Activated B cell treated with CpG ODN at 0.5 μM for 24 hours (primary cell): Measurements from ENCODE around the gene SMAP1. TPM values are rescaled to one million over a fixed set of nuclear protein-coding genes. Genes with fewer than 3 reads are reported as not detected.

Experiments
- ATAC-seq: fragments of 200-7000 bp; cut with Tn5 transposase; one replicate; pipeline ENCODE4 v1.10.0; 2021; ENCODE audit warnings: low read depth, mild to moderate bottlenecking, moderate library complexity
- CTCF ChIA-PET: fragments of 350-600 bp; sonication (Branson Sonifier 250); formaldehyde crosslinking; loops from one replicate; lab custom pipeline; 2021; ENCODE audit warnings: antibody characterized with exemption; lab: Charles Lee
- POLR2A ChIA-PET: fragments of 350-600 bp; sonication (Branson Sonifier 250); formaldehyde crosslinking; loops from one replicate; lab custom pipeline; 2021; ENCODE audit warnings: antibody characterized with exemption; lab: Charles Lee
- DNase-seq: peaks from one replicate; pipeline ENCODE4 v3.0.0; 2022
- H3K27ac Mint-ChIP-seq: one replicate; pipeline ENCODE4 v1.8.0; 2020; ENCODE audit warnings: mixed read lengths
- H3K27me3 Mint-ChIP-seq: one replicate; pipeline ENCODE4 v1.8.0; 2021; ENCODE audit warnings: mixed read lengths
- H3K36me3 Mint-ChIP-seq: one replicate; pipeline ENCODE4 v1.8.0; 2021; ENCODE audit warnings: low read depth, mixed read lengths
- H3K4me1 Mint-ChIP-seq: one replicate; pipeline ENCODE4 v1.8.0; 2021; ENCODE audit warnings: mixed read lengths
- H3K4me3 Mint-ChIP-seq: one replicate; pipeline ENCODE4 v1.8.0; 2020; ENCODE audit warnings: mild to moderate bottlenecking, mixed read lengths
- H3K9me3 Mint-ChIP-seq: one replicate; pipeline ENCODE4 v1.8.0; 2020; ENCODE audit warnings: mixed read lengths
- CTCF ChIP-seq: fragments of 200-600 bp; IDR thresholded peaks from one replicate; pipeline ENCODE4 v1.8.0; 2022; ENCODE audit warnings: antibody characterized with exemption, mild to moderate bottlenecking
- intact Hi-C: fragments of 100-400 bp; cut with micrococcal nuclease; formaldehyde crosslinking; loops from one replicate; pipeline ENCODE4 v1.15.1; 2024
- total RNA-seq: library from RNA; stranded (reverse); gene quantifications from 2 replicates; pipeline ENCODE4 v1.2.3, GENCODE V29; 2022

The SMAP1 gene
- total RNA-seq, 1 donor from 2014 or later = 21.6 TPM

GRCh38 chr6:70886661-70887060, 219.0 kb downstream of the SMAP1 start:
- ChIA-PET CTCF (interaction anchor here (0.9 to 5.1 kb wide), 4 partner anchors 27 to 205 kb away, joined by 3 to 144 read pairs (median 20); no protein-coding TSS in a partner anchor), POLR2A (no interaction called here)
- Mint-ChIP-seq H3K4me3 (no peak overlapping the region), H3K36me3 (no peaks in the 10 kb centered on the region), H3K9me3 (no peaks in the 10 kb centered on the region), H3K27me3 (peaks cover 4% of the 10 kb centered on the region), H3K4me1 (no peaks in the 10 kb centered on the region), H3K27ac (no peak overlapping the region)
- ATAC-seq (no peak), DNase-seq (no peak)
- TF ChIP-seq CTCF = no peak
- intact Hi-C loops = no loop called here

GRCh38 chr6:70889270-70889669, 221.6 kb downstream of the SMAP1 start:
- H3K4me3 Mint-ChIP-seq = no peak overlapping the region

GRCh38 chr6:70894001-70894400, 226.3 kb downstream of the SMAP1 start:
- ChIA-PET CTCF (interaction anchor here (1.9 kb wide), 1 partner anchor 10 kb away, joined by 8 read pairs; no protein-coding TSS in a partner anchor), POLR2A (no interaction called here)
- intact Hi-C loops = no loop called here
- Mint-ChIP-seq H3K4me3 (no peak overlapping the region), H3K36me3 (no peaks in the 10 kb centered on the region), H3K9me3 (no peaks in the 10 kb centered on the region), H3K27ac (no peak overlapping the region), H3K4me1 (no peaks in the 10 kb centered on the region), H3K27me3 (peaks cover 2% of the 10 kb centered on the region)
- no peak for TF ChIP-seq CTCF
- DNase-seq = no peak
- ATAC-seq = no peak

More at GRCh38 chr6:70889270-70889669, 221.6 kb downstream of the SMAP1 start:
- Mint-ChIP-seq H3K27me3 (no peaks in the 10 kb centered on the region), H3K4me1 (no peaks in the 10 kb centered on the region), H3K36me3 (no peaks in the 10 kb centered on the region), H3K9me3 (no peaks in the 10 kb centered on the region), H3K27ac (no peak overlapping the region)
- DNase-seq = no peak
- ChIA-PET POLR2A (no interaction called here), CTCF (no interaction called here)
- intact Hi-C loops = no loop called here
- no peak for ATAC-seq
- TF ChIP-seq CTCF = no peak

- no peaks in the 10 kb centered on the region for H3K36me3 Mint-ChIP-seq
- ATAC-seq (no peak), DNase-seq (no peak)
- no peaks in the 10 kb centered on the region for H3K9me3 Mint-ChIP-seq
- no peak overlapping the region for H3K27ac Mint-ChIP-seq
- TF ChIP-seq CTCF = no peak
- H3K4me1 Mint-ChIP-seq = no peaks in the 10 kb centered on the region
- H3K4me3 Mint-ChIP-seq = no peak overlapping the region
- H3K27me3 Mint-ChIP-seq = peaks cover 14% of the 10 kb centered on the region
- intact Hi-C loops = no loop called here
- ChIA-PET POLR2A (no interaction called here), CTCF (no interaction called here)
These were observed 232.4 kb downstream of the SMAP1 start for GRCh38 chr6:70900047-70900446.

GRCh38 chr6:70901324-70901723, 233.6 kb downstream of the SMAP1 start:
- Mint-ChIP-seq H3K27ac (no peak overlapping the region), H3K9me3 (no peaks in the 10 kb centered on the region), H3K4me3 (no peak overlapping the region), H3K4me1 (no peaks in the 10 kb centered on the region), H3K27me3 (peaks cover 14% of the 10 kb centered on the region), H3K36me3 (no peaks in the 10 kb centered on the region)
- DNase-seq = no peak
- intact Hi-C loops = no loop called here
- ChIA-PET CTCF (no interaction called here), POLR2A (no interaction called here)
- no peak for TF ChIP-seq CTCF
- no peak for ATAC-seq
